ENCODE data around the gene GLRX5. TPM values are rescaled to one million over a fixed set of nuclear protein-coding genes. Genes with fewer than 3 reads are reported as not detected.

Gene GLRX5
- total RNA-seq, 2 experiments from 2014 or later = 11.3 to 11.9 TPM

- H3K36me3 ChIP-seq (ENCODE audit: insufficient read depth, low read length) = no peaks in the 10 kb centered on the region
- ATAC-seq (ENCODE audit: poor library complexity) = no peak
- Mint-ChIP-seq H3K36me3 (ENCODE audit: low read depth) (no peaks in the 10 kb centered on the region), H3K4me1 (ENCODE audit: low read depth) (peaks cover 80% of the 10 kb centered on the region), H3K4me3 (peak overlapping the region; percentile 92), H3K27ac (peak overlapping the region; percentile 93), H3K9me3 (no peaks in the 10 kb centered on the region), H3K27me3 (no peaks in the 10 kb centered on the region)
- H3K9me3 ChIP-seq (ENCODE audit: control insufficient read depth in 1 of 2, insufficient read depth in 1 of 2, low read length in 2 of 2) = no peaks in the 10 kb centered on the region
- ChIA-PET POLR2A (interaction anchor here (1.9 to 7.7 kb wide), 4 partner anchors 9 to 76 kb away, joined by 8 to 102 read pairs (median 16); partner anchors contain the start of gene GLRX5), CTCF (interaction anchor here (1.1 to 1.9 kb wide), 3 partner anchors 9 to 76 kb away, joined by 4 to 17 read pairs (median 5); no protein-coding TSS in a partner anchor)
- H3K27ac ChIP-seq (ENCODE audit: low read depth in 1 of 2, low read length in 2 of 2) = peak overlapping the region; percentile 64 to 73
- intact Hi-C loops (cut with DNase I, micrococcal nuclease) = loop anchor here (1.0 to 5.0 kb wide), 7 partner anchors 17 to 519 kb away; partner anchors contain the start of genes C14orf132 (in 1 of the 2), DICER1 (in 1 of the 2) and GLRX5 (in 1 of the 2)
- no peak overlapping the region for H3K4me3 ChIP-seq (ENCODE audit: low read length)
- no peak for TF ChIP-seq CTCF (IDR thresholded peaks at IDR 0.05)
- H3K27me3 ChIP-seq (ENCODE audit: control insufficient read depth in 1 of 2, insufficient read depth in 2 of 2, low read length in 2 of 2) = no peaks in the 10 kb centered on the region
- peak in 1 of 14 experiments; percentile 31 for DNase-seq
- peaks cover 91% of the 10 kb centered on the region for H3K4me1 ChIP-seq (ENCODE audit: insufficient read depth, low read length)
Observed at GRCh38 chr14:95518045-95518751, 16.7 kb upstream of the GLRX5 start.

GRCh38 chr14:95519699-95520098 lies 15.2 kb upstream of the GLRX5 start:
- Histone ChIP-seq H3K27ac (ENCODE audit: low read depth in 1 of 2, low read length in 2 of 2) (peak overlapping the region; percentile 62 to 64), H3K4me3 (ENCODE audit: low read length) (peak overlapping the region; percentile 23), H3K27me3 (ENCODE audit: control insufficient read depth in 1 of 2, insufficient read depth in 2 of 2, low read length in 2 of 2) (no peaks in the 10 kb centered on the region), H3K9me3 (ENCODE audit: control insufficient read depth in 1 of 2, insufficient read depth in 1 of 2, low read length in 2 of 2) (no peaks in the 10 kb centered on the region), H3K4me1 (ENCODE audit: insufficient read depth, low read length) (peaks cover 92% of the 10 kb centered on the region), H3K36me3 (ENCODE audit: insufficient read depth, low read length) (no peaks in the 10 kb centered on the region)
- POLR2A ChIA-PET = interaction anchor here (0.7 to 7.7 kb wide), 11 partner anchors 12 to 362 kb away, joined by 3 to 102 read pairs (median 3); partner anchors contain the start of genes DICER1 and GLRX5
- no peaks in the 10 kb centered on the region for H3K36me3 Mint-ChIP-seq (ENCODE audit: low read depth)
- no peak for TF ChIP-seq CTCF (IDR thresholded peaks at IDR 0.05)
- H3K27me3 Mint-ChIP-seq = no peaks in the 10 kb centered on the region
- peak overlapping the region; percentile 92 for H3K4me3 Mint-ChIP-seq
- ATAC-seq (ENCODE audit: poor library complexity) (peak; percentile 27), DNase-seq (peak in 13 of 14 experiments; percentile 56 to 89 (median 65))
- H3K27ac Mint-ChIP-seq = peak overlapping the region; percentile 93
- no peaks in the 10 kb centered on the region for H3K9me3 Mint-ChIP-seq
- intact Hi-C loops (cut with DNase I, micrococcal nuclease) = loop anchor here (2.0 to 10.0 kb wide), 7 partner anchors 15 to 845 kb away; partner anchors contain the start of genes ATG2B (in 1 of the 2), C14orf132 (in 1 of the 2), DICER1 (in 1 of the 2) and GLRX5 (in 1 of the 2)
- CTCF ChIA-PET = interaction anchor here (1.4 to 4.7 kb wide), 3 partner anchors 12 to 78 kb away, joined by 4 to 18 read pairs (median 4); no protein-coding TSS in a partner anchor
- peaks cover 84% of the 10 kb centered on the region for H3K4me1 Mint-ChIP-seq (ENCODE audit: low read depth)

GRCh38 chr14:95520346-95520745 lies 14.5 kb upstream of the GLRX5 start:
- CTCF ChIA-PET = interaction anchor here (1.4 to 4.7 kb wide), 3 partner anchors 12 to 78 kb away, joined by 4 to 18 read pairs (median 4); no protein-coding TSS in a partner anchor
- no peaks in the 10 kb centered on the region for H3K27me3 Mint-ChIP-seq
- Histone ChIP-seq H3K27me3 (ENCODE audit: control insufficient read depth in 1 of 2, insufficient read depth in 2 of 2, low read length in 2 of 2) (no peaks in the 10 kb centered on the region), H3K27ac (ENCODE audit: low read depth in 1 of 2, low read length in 2 of 2) (peak overlapping the region; percentile 62 to 64), H3K4me1 (ENCODE audit: insufficient read depth, low read length) (peaks cover 92% of the 10 kb centered on the region), H3K36me3 (ENCODE audit: insufficient read depth, low read length) (no peaks in the 10 kb centered on the region), H3K4me3 (ENCODE audit: low read length) (no peak overlapping the region), H3K9me3 (ENCODE audit: control insufficient read depth in 1 of 2, insufficient read depth in 1 of 2, low read length in 2 of 2) (no peaks in the 10 kb centered on the region)
- intact Hi-C loops (cut with DNase I, micrococcal nuclease) = loop anchor here in 1 of 2 experiments (10.0 kb wide), 1 partner anchor 844 kb away; the partner anchor contains the start of genes ATG2B and GSKIP
- H3K4me3 Mint-ChIP-seq = peak overlapping the region; percentile 92
- no peak for TF ChIP-seq CTCF (IDR thresholded peaks at IDR 0.05)
- ATAC-seq (ENCODE audit: poor library complexity) = no peak
- H3K9me3 Mint-ChIP-seq = no peaks in the 10 kb centered on the region
- no peaks in the 10 kb centered on the region for H3K36me3 Mint-ChIP-seq (ENCODE audit: low read depth)
- H3K27ac Mint-ChIP-seq = peak overlapping the region; percentile 93
- peak in 4 of 14 experiments; percentile 46 to 65 (median 54) for DNase-seq
- H3K4me1 Mint-ChIP-seq (ENCODE audit: low read depth) = peaks cover 84% of the 10 kb centered on the region
- POLR2A ChIA-PET = interaction anchor here (0.7 to 7.7 kb wide), 10 partner anchors 13 to 363 kb away, joined by 3 to 102 read pairs (median 3); partner anchors contain the start of genes DICER1 and GLRX5

Measured in CD4-positive, alpha-beta T cell (primary cell).